BLaER1 (cell line): ENCODE results near the gene CHRM4.
A peak's percentile ranks its signal among the peaks of the same experiment; 100 is the strongest.

Source experiments
- H3K27ac ChIP-seq: shearing (Covaris generic); formaldehyde crosslinking; 2 replicates; pipeline ENCODE4 v1.8.1; 2022
- H3K27me3 ChIP-seq: shearing (Covaris generic); formaldehyde crosslinking; 2 replicates; pipeline ENCODE4 v1.8.1; 2022
- H3K36me3 ChIP-seq: shearing (Covaris generic); formaldehyde crosslinking; 2 replicates; pipeline ENCODE4 v1.8.1; 2022
- H3K4me1 ChIP-seq: shearing (Covaris generic); formaldehyde crosslinking; 2 replicates; pipeline ENCODE4 v1.8.1; 2022
- H3K4me2 ChIP-seq: shearing (Covaris generic); formaldehyde crosslinking; 2 replicates; pipeline ENCODE4 v1.8.1; 2022
- H3K4me3 ChIP-seq: shearing (Covaris generic); formaldehyde crosslinking; 2 replicates; pipeline ENCODE4 v1.8.1; 2022
- H3K9ac ChIP-seq: shearing (Covaris generic); formaldehyde crosslinking; 2 replicates; pipeline ENCODE4 v1.8.1; 2022
- H3K9me3 ChIP-seq: shearing (Covaris generic); formaldehyde crosslinking; 2 replicates; pipeline ENCODE4 v1.8.1; 2022
- H4K20me1 ChIP-seq: shearing (Covaris generic); formaldehyde crosslinking; 2 replicates; pipeline ENCODE4 v1.8.1; 2022
- Cebpa-rat ChIP-seq: shearing (Covaris generic); IDR thresholded peaks from 2 replicates; pipeline ENCODE4 v1.8.1; 2022

CHRM4 gene

DNA sequence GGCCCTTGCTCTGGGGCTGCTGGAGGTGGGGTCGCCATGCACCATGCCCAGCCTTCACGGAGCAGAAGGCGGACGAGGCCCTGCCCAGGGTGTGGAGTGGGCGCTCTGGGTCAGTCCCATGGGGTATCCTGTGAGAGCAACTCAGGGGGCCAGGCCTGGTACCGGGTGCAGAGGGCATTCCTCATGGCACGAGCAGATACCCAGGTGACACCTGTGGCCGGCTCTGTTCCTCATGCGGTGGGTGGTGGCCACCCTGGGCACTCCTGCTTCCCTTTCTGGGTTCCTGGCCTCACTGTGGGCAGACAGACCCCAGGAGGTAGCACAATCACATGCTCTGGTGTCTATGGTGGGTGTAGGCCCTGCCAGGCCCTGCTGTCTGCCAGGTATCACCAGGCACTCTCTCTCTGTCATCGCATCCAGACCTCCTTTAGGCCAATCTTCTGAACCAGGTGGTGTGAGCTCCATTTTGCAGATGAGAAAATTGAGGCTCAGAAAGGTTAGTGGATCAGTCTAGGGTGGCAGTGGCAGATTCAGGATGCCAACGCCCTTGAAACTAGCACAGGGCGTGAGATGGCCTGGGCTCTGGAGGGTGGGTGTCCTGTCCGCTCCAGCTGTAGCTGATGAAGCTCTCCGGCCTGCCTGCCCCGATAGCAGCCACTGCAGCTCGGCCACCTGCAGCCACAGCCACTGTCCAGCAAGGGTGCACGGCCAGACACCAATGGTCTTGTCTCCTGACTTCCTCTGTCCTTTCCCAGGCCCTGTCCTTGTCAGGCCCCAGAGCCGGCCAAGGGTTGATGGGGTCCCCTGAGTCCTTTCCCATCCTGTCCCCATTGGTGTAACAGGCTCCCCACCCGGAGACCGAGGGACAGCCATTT is 29.2 kb downstream of the CHRM4 start:
- H3K9ac ChIP-seq = peak overlapping the region; percentile 88
- H4K20me1 ChIP-seq = peaks cover 57% of the 10 kb centered on the region
- TF ChIP-seq Cebpa-rat = no peak
- no peaks in the 10 kb centered on the region for H3K9me3 ChIP-seq
- H3K36me3 ChIP-seq = peaks cover 32% of the 10 kb centered on the region
- no peaks in the 10 kb centered on the region for H3K27me3 ChIP-seq
- H3K4me3 ChIP-seq = peak overlapping the region; percentile 74
- H3K4me2 ChIP-seq = peak overlapping the region; percentile 96
- peak overlapping the region; percentile 98 for H3K27ac ChIP-seq
- H3K4me1 ChIP-seq = peaks cover 78% of the 10 kb centered on the region

DNA sequence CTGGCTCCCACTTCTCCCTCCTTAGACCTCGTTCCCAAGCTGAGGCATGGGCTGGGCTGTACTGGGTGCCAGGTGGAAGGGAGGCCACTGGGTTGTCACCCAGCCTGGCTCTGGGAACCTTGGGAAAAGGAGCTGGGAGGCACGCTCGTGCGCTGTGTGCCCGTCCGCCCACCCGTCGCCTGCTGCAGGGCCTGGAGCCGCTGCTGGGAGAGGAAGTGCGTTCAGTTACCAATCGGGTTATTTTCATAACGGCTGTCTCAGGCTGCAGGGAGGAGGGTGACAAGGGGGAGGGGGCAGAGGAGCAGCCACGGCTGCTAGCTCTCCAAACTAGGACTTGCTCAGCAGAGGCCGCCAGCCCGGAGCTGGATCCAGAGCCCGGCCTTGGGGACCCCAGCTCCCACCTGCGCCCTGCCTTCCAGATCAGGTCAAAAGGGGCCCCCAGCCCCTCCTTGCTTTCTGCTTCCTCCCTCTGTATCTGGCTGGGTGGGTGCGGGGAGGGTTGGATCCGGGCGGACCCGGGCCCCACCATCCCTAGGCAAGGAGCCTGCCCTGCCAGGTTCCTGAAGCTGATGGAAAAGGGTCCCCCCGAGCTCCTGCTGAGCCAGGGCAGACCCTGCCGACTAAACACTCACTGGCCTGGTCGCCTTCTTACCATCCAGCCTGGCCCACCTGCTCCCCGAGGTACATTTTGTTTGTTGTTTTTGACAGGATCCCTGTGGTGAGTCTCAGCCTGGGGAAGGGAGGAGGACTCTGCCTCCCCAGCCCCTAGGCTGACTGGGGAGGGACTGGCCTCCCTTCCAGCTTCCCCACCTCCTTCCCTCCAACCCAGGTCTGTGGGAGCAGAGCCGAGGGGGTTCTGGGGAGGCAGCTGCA is 30.1 kb downstream of the CHRM4 start:
- Histone ChIP-seq H3K27me3 (no peaks in the 10 kb centered on the region), H3K4me2 (peak overlapping the region; percentile 96), H3K4me3 (peak overlapping the region; percentile 74), H3K9ac (peak overlapping the region; percentile 88), H4K20me1 (peaks cover 57% of the 10 kb centered on the region), H3K4me1 (peaks cover 78% of the 10 kb centered on the region), H3K36me3 (peaks cover 30% of the 10 kb centered on the region), H3K9me3 (no peaks in the 10 kb centered on the region), H3K27ac (peak overlapping the region; percentile 98)
- no peak for TF ChIP-seq Cebpa-rat

DNA sequence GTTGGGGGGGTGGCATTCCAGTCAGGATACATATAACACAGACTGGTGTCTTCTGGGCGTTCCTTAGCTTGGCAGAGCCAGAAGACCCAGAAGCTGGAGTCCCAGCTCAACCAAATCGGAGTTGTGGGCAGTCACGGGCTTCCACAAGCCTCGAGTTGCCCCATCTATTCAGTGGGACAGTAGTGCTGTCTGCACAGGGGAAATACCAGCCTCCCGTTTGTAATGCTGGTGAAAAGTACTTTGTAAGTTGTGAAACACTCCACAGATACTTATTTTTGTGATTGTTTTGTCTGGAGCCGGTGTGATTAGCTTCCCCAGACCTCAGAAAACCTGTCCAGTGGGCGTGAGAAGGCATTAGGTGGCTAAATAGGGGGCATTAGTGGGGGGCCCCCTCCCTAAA is 30.7 kb downstream of the CHRM4 start:
- H4K20me1 ChIP-seq = peaks cover 57% of the 10 kb centered on the region
- peak overlapping the region; percentile 88 for H3K9ac ChIP-seq
- H3K27ac ChIP-seq = peak overlapping the region; percentile 98
- TF ChIP-seq Cebpa-rat = no peak
- H3K36me3 ChIP-seq = peaks cover 30% of the 10 kb centered on the region
- peak overlapping the region; percentile 96 for H3K4me2 ChIP-seq
- H3K4me1 ChIP-seq = peaks cover 76% of the 10 kb centered on the region
- H3K27me3 ChIP-seq = no peaks in the 10 kb centered on the region
- H3K4me3 ChIP-seq = peak overlapping the region; percentile 74
- no peaks in the 10 kb centered on the region for H3K9me3 ChIP-seq

DNA sequence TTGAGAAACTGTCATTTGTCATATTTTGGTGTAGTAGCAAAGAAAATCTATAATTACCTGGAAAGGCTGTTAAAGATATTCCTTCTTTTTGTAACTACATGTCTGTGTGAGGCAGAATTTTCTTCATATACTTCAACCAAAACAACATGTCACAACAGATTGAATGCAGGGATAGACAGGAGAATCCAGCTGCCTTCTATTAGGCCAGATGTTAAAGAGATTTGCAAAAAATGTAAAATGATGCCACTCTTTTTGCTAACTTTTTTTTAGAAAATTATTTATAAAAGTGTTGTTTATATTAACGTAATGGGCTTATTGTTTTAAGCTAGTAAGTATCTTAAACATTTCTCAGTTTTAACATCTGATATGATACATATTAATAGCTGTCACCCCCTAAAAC is 31.6 kb downstream of the CHRM4 start:
- Histone ChIP-seq H4K20me1 (peaks cover 55% of the 10 kb centered on the region), H3K36me3 (peaks cover 33% of the 10 kb centered on the region), H3K9ac (no peak overlapping the region), H3K4me3 (no peak overlapping the region), H3K4me2 (no peak overlapping the region), H3K27me3 (no peaks in the 10 kb centered on the region), H3K27ac (no peak overlapping the region), H3K9me3 (no peaks in the 10 kb centered on the region), H3K4me1 (peaks cover 67% of the 10 kb centered on the region)
- TF ChIP-seq Cebpa-rat = no peak

DNA sequence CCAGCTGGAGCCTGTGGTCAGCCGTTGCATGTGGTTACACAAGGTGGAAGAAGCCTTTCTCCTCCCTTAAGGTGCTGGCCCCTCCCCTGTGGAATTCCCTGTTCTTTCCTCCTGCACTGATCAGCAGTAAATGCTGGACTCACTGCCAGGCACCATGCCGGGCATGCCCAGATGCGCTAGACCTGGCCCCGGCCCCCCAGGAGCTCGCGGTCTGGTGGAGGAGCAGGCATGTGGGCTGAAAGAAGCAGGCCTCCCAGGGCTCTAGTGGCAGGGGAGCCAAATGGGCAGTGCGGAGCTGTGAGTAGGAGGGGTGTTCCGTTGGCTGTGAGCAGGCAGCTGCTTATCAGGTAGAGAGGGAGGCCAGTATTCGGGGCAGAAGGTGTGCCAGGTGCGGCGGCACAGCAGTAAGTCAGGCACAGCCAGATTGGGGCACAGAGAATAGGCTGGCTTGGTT is 34.1 kb downstream of the CHRM4 start:
- H3K9ac ChIP-seq = no peak overlapping the region
- H3K4me1 ChIP-seq = peaks cover 67% of the 10 kb centered on the region
- peak overlapping the region; percentile 16; the same call in 1 of the 2 replicates for H3K27ac ChIP-seq

DNA sequence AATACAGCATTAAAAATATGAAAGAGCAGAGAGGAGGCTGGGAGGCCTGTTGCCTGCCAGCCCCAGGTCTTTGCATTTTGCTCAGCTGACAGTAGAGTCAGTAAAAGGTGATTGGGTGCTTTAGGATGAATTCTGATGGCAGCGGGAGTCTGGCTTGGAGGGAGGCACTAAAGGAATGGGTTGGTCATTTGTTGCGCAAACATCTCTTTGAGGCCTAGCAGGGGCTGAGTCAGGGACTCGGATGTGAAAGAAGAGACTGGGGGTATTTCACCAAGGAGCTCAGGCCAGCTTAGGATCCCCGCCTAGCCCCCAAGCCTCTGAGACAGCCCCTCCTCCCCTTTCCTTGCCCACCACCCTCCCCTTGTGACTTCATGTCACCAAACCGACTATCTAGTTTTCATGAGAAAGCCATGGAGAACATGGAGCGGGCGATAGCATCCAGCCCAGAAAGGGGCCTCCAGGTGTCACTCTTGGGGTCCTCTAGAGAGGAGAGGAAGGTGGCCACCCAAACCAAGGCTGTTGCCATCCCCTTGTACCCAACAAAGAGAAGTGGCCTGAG is 34.6 kb downstream of the CHRM4 start:
- Histone ChIP-seq H3K4me2 (no peak overlapping the region; the same call in 1 of the 2 replicates), H3K4me3 (no peak overlapping the region), H3K9ac (no peak overlapping the region; the same call in 1 of the 2 replicates), H3K9me3 (no peaks in the 10 kb centered on the region), H3K27me3 (no peaks in the 10 kb centered on the region), H3K36me3 (peaks cover 37% of the 10 kb centered on the region), H3K27ac (peak overlapping the region; percentile 16; the same call in 1 of the 2 replicates), H4K20me1 (peaks cover 55% of the 10 kb centered on the region), H3K4me1 (peaks cover 67% of the 10 kb centered on the region)
- TF ChIP-seq Cebpa-rat = peak; percentile 21; the same call in 1 of the 2 replicates

More for the DNA sequence above, 34.1 kb downstream of the CHRM4 start:
- Histone ChIP-seq H4K20me1 (peaks cover 55% of the 10 kb centered on the region), H3K4me3 (no peak overlapping the region), H3K9me3 (no peaks in the 10 kb centered on the region), H3K36me3 (peaks cover 36% of the 10 kb centered on the region), H3K4me2 (no peak overlapping the region; the same call in 1 of the 2 replicates), H3K27me3 (no peaks in the 10 kb centered on the region)
- no peak for TF ChIP-seq Cebpa-rat

DNA sequence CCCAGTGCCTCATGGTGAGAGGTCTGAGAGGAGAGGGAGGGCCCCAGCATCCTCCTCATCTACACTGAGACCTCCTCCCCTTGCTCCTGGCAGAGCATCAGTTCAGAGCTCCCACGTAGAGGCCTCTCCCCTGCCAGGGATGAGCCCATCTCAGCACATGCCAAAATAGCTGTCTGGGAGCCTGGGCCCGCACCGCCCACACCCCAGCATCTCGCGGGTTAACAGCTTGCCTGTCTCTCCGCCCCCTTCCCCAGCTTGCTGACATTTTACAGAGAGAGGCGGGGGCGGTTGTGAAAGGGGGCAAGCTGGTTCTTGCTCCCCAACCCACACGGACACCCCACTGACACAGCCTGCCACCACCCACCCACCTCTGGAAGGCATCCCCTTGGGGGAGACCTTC is 37.9 kb downstream of the CHRM4 start:
- H3K36me3 ChIP-seq = peaks cover 52% of the 10 kb centered on the region
- no peaks in the 10 kb centered on the region for H3K27me3 ChIP-seq
- H3K9ac ChIP-seq = peak overlapping the region; percentile 63
- no peak overlapping the region for H3K4me3 ChIP-seq
- H3K4me2 ChIP-seq = peak overlapping the region; percentile 79
- peak overlapping the region; percentile 56 for H3K27ac ChIP-seq
- peaks cover 77% of the 10 kb centered on the region for H3K4me1 ChIP-seq
- H4K20me1 ChIP-seq = peaks cover 85% of the 10 kb centered on the region
- no peaks in the 10 kb centered on the region for H3K9me3 ChIP-seq
- no peak for TF ChIP-seq Cebpa-rat

DNA sequence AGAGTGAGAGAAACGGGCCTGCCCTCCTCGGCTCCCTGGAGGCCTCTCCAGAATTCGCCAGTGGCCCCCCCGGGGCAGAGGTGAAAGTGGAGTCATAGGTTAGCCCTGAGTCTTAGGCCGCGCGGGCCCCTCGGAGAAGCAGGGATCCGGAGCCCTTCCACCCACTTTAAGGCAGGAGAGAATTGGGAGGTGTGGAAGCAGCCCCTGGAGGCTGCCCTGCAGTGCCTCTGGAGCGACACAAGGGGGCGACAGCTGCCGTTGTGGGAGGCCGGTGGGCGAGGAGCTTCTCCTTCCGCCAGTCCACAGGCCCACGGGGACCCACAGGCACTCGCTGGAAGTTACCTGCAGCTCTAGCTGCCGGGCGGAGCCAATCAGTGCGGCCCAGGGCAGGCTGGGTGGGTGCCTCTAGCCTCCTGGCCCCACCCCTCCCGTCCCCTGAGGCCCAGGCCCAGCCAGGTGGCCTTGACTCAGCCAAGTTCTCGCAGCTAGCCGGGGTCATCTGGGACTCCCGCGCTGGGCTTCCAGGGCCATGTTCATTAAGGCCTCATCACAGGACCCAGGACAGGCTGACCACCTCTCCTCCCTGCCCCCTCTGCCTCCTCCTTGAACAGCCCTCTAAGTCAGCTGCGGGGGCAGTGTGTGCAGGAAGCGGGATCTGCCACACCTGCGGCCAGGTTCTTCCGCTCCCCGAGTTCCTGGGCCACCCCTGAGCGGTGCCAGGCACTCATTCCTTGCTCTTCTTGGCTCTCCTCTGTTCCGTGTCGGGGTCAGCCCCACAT is 39.3 kb downstream of the CHRM4 start:
- H4K20me1 ChIP-seq = peaks cover 92% of the 10 kb centered on the region
- H3K27ac ChIP-seq = peak overlapping the region; percentile 68
- H3K9me3 ChIP-seq = no peaks in the 10 kb centered on the region
- no peaks in the 10 kb centered on the region for H3K27me3 ChIP-seq
- no peak for TF ChIP-seq Cebpa-rat
- H3K9ac ChIP-seq = peak overlapping the region; percentile 63
- peaks cover 80% of the 10 kb centered on the region for H3K4me1 ChIP-seq
- no peak overlapping the region; the same call in 1 of the 2 replicates for H3K4me3 ChIP-seq
- peak overlapping the region; percentile 79 for H3K4me2 ChIP-seq
- H3K36me3 ChIP-seq = peaks cover 47% of the 10 kb centered on the region

DNA sequence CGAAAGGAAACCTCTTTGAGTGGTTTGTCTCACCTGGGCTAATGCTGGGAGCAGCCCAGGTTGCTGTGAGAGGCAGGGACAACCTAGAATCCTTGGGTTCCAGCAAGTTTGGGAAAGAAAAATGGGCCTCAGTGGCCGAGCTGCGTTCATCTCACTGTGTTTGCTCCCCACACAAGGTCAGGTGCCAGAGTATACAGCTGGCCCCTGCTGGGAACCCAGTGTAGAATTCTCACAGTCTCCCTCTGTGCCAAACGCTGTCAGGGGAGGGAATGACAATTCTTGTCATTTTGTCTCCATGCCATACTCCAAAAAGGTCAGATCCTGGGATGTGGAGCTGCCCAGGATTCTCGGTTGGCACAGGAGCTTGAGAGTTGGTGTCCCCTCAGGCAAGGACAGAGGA is 40.0 kb downstream of the CHRM4 start:
- H3K4me1 ChIP-seq = peaks cover 78% of the 10 kb centered on the region
- H3K9me3 ChIP-seq = no peaks in the 10 kb centered on the region
- H3K4me2 ChIP-seq = peak overlapping the region; percentile 79
- no peak overlapping the region; the same call in 1 of the 2 replicates for H3K4me3 ChIP-seq
- peak overlapping the region; percentile 63 for H3K9ac ChIP-seq
- peaks cover 46% of the 10 kb centered on the region for H3K36me3 ChIP-seq
- no peaks in the 10 kb centered on the region for H3K27me3 ChIP-seq
- H4K20me1 ChIP-seq = peaks cover 87% of the 10 kb centered on the region
- TF ChIP-seq Cebpa-rat = no peak
- H3K27ac ChIP-seq = peak overlapping the region; percentile 68
